KMS-11 (cell line): ENCODE measurements around the gene ADAMTS14.

Experiments used
- H2AFZ ChIP-seq: fragments of 200-600 bp; sonication (generic); 2 replicates; pipeline ENCODE4 v1.6.1; 2016; ENCODE audit warnings: antibody characterized with exemption, mixed run types, low read depth
- H3K27ac ChIP-seq: fragments of 200-600 bp; sonication (generic); 2 replicates; pipeline ENCODE4 v1.6.1; 2016; ENCODE audit warnings: mild to moderate bottlenecking, mixed run types
- H3K27me3 ChIP-seq: fragments of 200-600 bp; sonication (generic); 2 replicates; pipeline ENCODE4 v1.6.1; 2017; ENCODE audit warnings: mild to moderate bottlenecking, low read depth, mixed run types, moderate library complexity; ENCODE audit not compliant: insufficient read depth
- H3K36me3 ChIP-seq: fragments of 200-600 bp; sonication (generic); 2 replicates; pipeline ENCODE4 v1.6.1; 2017; ENCODE audit warnings: mild to moderate bottlenecking, mixed run types; ENCODE audit not compliant: insufficient read depth
- H3K4me1 ChIP-seq: fragments of 200-600 bp; sonication (generic); 2 replicates; pipeline ENCODE4 v1.6.1; 2016; ENCODE audit warnings: mild to moderate bottlenecking, low read depth, mixed run types; ENCODE audit not compliant: poor library complexity, severe bottlenecking
- H3K4me2 ChIP-seq: fragments of 200-600 bp; sonication (generic); 2 replicates; pipeline ENCODE4 v1.7.0; 2016; ENCODE audit warnings: mild to moderate bottlenecking, mixed run types
- H3K4me3 ChIP-seq: fragments of 200-600 bp; sonication (generic); IDR thresholded peaks from 2 replicates; pipeline ENCODE4 v1.6.1; 2017; ENCODE audit warnings: low read depth, low read length, mixed read lengths; ENCODE audit not compliant: insufficient read depth
- H3K79me2 ChIP-seq: fragments of 200-600 bp; sonication (generic); 2 replicates; pipeline ENCODE4 v1.6.1; 2016; ENCODE audit warnings: low read depth, mixed run types; ENCODE audit not compliant: insufficient read depth
- H3K9ac ChIP-seq: fragments of 200-600 bp; sonication (generic); 2 replicates; pipeline ENCODE4 v1.6.1; 2016; ENCODE audit warnings: mild to moderate bottlenecking, mixed run types
- H4K20me1 ChIP-seq: fragments of 200-600 bp; sonication (generic); 2 replicates; pipeline ENCODE4 v1.6.1; 2016; ENCODE audit warnings: mild to moderate bottlenecking, mixed run types; ENCODE audit not compliant: insufficient read depth
- CTCF ChIP-seq: fragments of 200-600 bp; sonication (generic); conservative IDR thresholded peaks from 2 replicates; pipeline ENCODE4 v1.6.1; 2017; ENCODE audit warnings: low read depth, mild to moderate bottlenecking, antibody characterized with exemption, low read length, moderate library complexity, mixed read lengths

The ADAMTS14 gene

GRCh38 chr10:70730955-70731354, 58.6 kb downstream of the ADAMTS14 start:
- H3K36me3 ChIP-seq, result no peaks in the 10 kb centered on the region
- no peaks in the 10 kb centered on the region for H3K4me1 ChIP-seq
- no peak overlapping the region for H3K27ac ChIP-seq
- H3K79me2 ChIP-seq, result no peaks in the 10 kb centered on the region
- no peak for TF ChIP-seq CTCF
- H2AFZ ChIP-seq, result no peak overlapping the region
- H3K4me2 ChIP-seq, result no peak overlapping the region
- 0 out of 2 replicates have a peak, but pooled peaks cover 4% of the 10 kb centered on the region for H3K27me3 ChIP-seq
- H3K4me3 ChIP-seq, result no peak overlapping the region
- no peak overlapping the region for H3K9ac ChIP-seq
- H4K20me1 ChIP-seq, result no peaks in the 10 kb centered on the region

DNA sequence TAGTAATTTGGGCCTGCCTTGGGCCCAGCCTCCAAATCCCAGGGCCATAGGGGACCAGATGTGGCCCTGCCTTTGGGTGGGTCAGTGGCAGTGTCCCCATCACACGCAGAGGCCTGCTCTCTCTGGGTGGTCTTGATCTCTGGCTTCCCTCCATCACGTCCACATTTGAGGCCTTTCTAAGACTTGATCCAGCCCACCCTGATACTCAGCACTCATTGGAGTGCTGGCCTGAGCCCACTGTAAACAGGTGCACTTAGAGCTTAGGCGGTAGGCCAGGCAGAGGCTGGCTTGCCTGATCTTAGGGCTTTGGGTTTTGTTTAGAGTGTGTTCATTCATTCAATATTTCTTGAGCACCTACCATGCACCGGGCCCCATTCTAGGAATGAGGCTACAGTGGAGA, 60.3 kb downstream of the ADAMTS14 start:
- H3K4me3 ChIP-seq, result no peak overlapping the region
- H3K79me2 ChIP-seq, result no peaks in the 10 kb centered on the region
- H2AFZ ChIP-seq, result no peak overlapping the region
- no peaks in the 10 kb centered on the region for H4K20me1 ChIP-seq
- H3K4me2 ChIP-seq, result no peak overlapping the region
- TF ChIP-seq CTCF, result no peak
- 0 out of 2 replicates have a peak, but pooled peaks cover 2% of the 10 kb centered on the region for H3K27me3 ChIP-seq
- H3K9ac ChIP-seq, result no peak overlapping the region
- no peak overlapping the region for H3K27ac ChIP-seq
- H3K4me1 ChIP-seq, result no peaks in the 10 kb centered on the region
- H3K36me3 ChIP-seq, result no peaks in the 10 kb centered on the region

- Histone ChIP-seq H3K79me2 (no peaks in the 10 kb centered on the region), H3K4me2 (no peak overlapping the region), H3K4me3 (no peak overlapping the region), H3K36me3 (no peaks in the 10 kb centered on the region), H3K9ac (no peak overlapping the region), H3K27ac (no peak overlapping the region), H3K4me1 (no peaks in the 10 kb centered on the region), H2AFZ (no peak overlapping the region), H3K27me3 (0 out of 2 replicates have a peak, but pooled peaks cover 2% of the 10 kb centered on the region), H4K20me1 (no peaks in the 10 kb centered on the region)
- TF ChIP-seq CTCF, result no peak
Observed at GRCh38 chr10:70733051-70733450, 60.7 kb downstream of the ADAMTS14 start.

- no peak overlapping the region for H3K4me2 ChIP-seq
- H4K20me1 ChIP-seq, result no peaks in the 10 kb centered on the region
- H3K4me1 ChIP-seq, result no peaks in the 10 kb centered on the region
- H2AFZ ChIP-seq, result no peak overlapping the region
- no peak overlapping the region for H3K4me3 ChIP-seq
- no peak overlapping the region for H3K27ac ChIP-seq
- no peak for TF ChIP-seq CTCF
- no peaks in the 10 kb centered on the region for H3K79me2 ChIP-seq
- H3K9ac ChIP-seq, result no peak overlapping the region
- 0 out of 2 replicates have a peak, but pooled peaks cover 2% of the 10 kb centered on the region for H3K27me3 ChIP-seq
- H3K36me3 ChIP-seq, result no peaks in the 10 kb centered on the region
Observed at GRCh38 chr10:70735161-70735560, 62.9 kb downstream of the ADAMTS14 start.
